H1 (cell line): ENCODE results near the gene GUCA2B. TPM values are rescaled to one million over a fixed set of nuclear protein-coding genes. Genes with fewer than 3 reads are reported as not detected.

Experiments used
- BACH1 ChIP-seq: IDR thresholded peaks from 2 replicates; pipeline ENCODE4 v1.6.1; 2012; ENCODE audit warnings: low read length, improper control_type of control experiment
- CHD1 ChIP-seq: IDR thresholded peaks from 2 replicates; pipeline ENCODE4 v1.6.1; 2012; ENCODE audit warnings: low read depth, low read length, improper control_type of control experiment
- HDAC6 ChIP-seq: IDR thresholded peaks from one replicate; pipeline ENCODE4 v1.7.1; 2012; ENCODE audit warnings: low read depth, mild to moderate bottlenecking, inconsistent platforms, low read length, moderate library complexity
- JUN ChIP-seq: IDR thresholded peaks from 2 replicates; pipeline ENCODE4 v1.6.1; 2011; ENCODE audit warnings: low read depth, mild to moderate bottlenecking, improper control_type of control experiment, low read length
- POU5F1 ChIP-seq: IDR thresholded peaks from 2 replicates; pipeline ENCODE4 v1.6.1; 2011; ENCODE audit warnings: low read depth, mild to moderate bottlenecking, low read length, moderate library complexity
- RBBP5 ChIP-seq: IDR thresholded peaks from 2 replicates; pipeline ENCODE4 v1.7.1; 2012; ENCODE audit warnings: low read depth, mild to moderate bottlenecking, inconsistent platforms, low read length, moderate library complexity, borderline replicate concordance
- RNF2 ChIP-seq: fragments of 200-900, 300-1000 bp; sonication (generic); IDR thresholded peaks from 2 replicates; pipeline ENCODE4 v1.7.1; 2016; ENCODE audit warnings: borderline replicate concordance, low read depth, mild to moderate bottlenecking, antibody characterized with exemption, low read length; ENCODE audit not compliant: poor library complexity, severe bottlenecking; ENCODE audit errors: missing control alignments
- SP1 ChIP-seq: IDR thresholded peaks from 2 replicates; pipeline ENCODE4 v1.6.1; 2011; ENCODE audit warnings: low read depth, low read length
- SP2 ChIP-seq: IDR thresholded peaks from 2 replicates; pipeline ENCODE4 v1.6.1; 2012; ENCODE audit warnings: mild to moderate bottlenecking, low read length, inconsistent platforms
- TBP ChIP-seq: IDR thresholded peaks from 2 replicates; pipeline ENCODE4 v1.6.1; 2011; ENCODE audit warnings: low read depth, low read length, improper control_type of control experiment
- TCF12 ChIP-seq: IDR thresholded peaks from 2 replicates; pipeline ENCODE4 v1.6.1; 2011; ENCODE audit warnings: low read depth, mild to moderate bottlenecking, low read length
- polyA plus RNA-seq, 7 experiments: library from polyadenylated mRNA; depleted of rRNA in 3 of 7; stranded (reverse) in 5 of 7; unstranded in 2 of 7; fragments of >200 nt in 5 of 7; fragments of 200-250 nt in 2 of 7; gene quantifications; 1 replicate in 5 of 7; 2 replicates in 1 of 7; 4 replicates in 1 of 7; pipeline versions ENCODE4 v1.2.1 to v1.2.3, GENCODE V29; 2011 to 2013; ENCODE audit warnings: missing spikeins in 2 of 7, mixed read lengths in 2 of 7
- total RNA-seq: library from RNA; stranded (reverse); fragmentation: NEBNext Ultra II Directional; extraction: Animal tissue kit (Norgen Biotek cat#: 25700); gene quantifications from 2 replicates; pipeline ENCODE4 v1.2.1, GENCODE V29; 2021
- TF ChIP-seq, protein P1 (sequence below): fragments of 300-600 bp; sonication (generic); IDR thresholded peaks from 2 replicates; pipeline ENCODE4 v1.7.1; 2012; ENCODE audit warnings: low read length, moderate library complexity, mild to moderate bottlenecking, inconsistent platforms; ENCODE audit not compliant: insufficient replicate concordance
- TF ChIP-seq, protein P2 (sequence below): IDR thresholded peaks from 2 replicates; pipeline ENCODE4 v1.6.1; 2012; ENCODE audit warnings: inconsistent platforms

The GUCA2B gene
- total and polyA plus RNA-seq, 2 of the 8 experiments (the other 6 are each of a cell fraction or from before 2014, with no cell fraction given): not detected

DNA sequence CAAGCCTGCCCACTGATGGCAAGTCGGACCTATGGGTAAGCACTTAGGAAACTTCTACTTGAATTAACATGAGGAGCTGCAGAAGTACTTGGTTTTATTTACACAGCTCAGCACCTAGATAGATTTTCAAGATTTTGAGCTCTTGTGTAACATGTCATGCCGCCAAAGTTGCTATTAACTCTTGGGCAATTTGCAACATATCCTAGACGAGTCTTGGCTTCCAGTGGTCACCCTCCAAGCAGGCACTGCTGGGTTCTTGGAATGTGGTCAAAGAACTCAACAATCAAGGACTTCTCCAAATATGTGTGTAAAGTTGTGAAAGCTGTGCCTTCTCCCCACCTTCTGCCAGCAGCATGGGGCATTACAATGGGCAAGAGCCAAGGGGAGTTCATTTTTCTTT lies 17.8 kb upstream of the GUCA2B start (continued):
- TF ChIP-seq, protein P1, sequence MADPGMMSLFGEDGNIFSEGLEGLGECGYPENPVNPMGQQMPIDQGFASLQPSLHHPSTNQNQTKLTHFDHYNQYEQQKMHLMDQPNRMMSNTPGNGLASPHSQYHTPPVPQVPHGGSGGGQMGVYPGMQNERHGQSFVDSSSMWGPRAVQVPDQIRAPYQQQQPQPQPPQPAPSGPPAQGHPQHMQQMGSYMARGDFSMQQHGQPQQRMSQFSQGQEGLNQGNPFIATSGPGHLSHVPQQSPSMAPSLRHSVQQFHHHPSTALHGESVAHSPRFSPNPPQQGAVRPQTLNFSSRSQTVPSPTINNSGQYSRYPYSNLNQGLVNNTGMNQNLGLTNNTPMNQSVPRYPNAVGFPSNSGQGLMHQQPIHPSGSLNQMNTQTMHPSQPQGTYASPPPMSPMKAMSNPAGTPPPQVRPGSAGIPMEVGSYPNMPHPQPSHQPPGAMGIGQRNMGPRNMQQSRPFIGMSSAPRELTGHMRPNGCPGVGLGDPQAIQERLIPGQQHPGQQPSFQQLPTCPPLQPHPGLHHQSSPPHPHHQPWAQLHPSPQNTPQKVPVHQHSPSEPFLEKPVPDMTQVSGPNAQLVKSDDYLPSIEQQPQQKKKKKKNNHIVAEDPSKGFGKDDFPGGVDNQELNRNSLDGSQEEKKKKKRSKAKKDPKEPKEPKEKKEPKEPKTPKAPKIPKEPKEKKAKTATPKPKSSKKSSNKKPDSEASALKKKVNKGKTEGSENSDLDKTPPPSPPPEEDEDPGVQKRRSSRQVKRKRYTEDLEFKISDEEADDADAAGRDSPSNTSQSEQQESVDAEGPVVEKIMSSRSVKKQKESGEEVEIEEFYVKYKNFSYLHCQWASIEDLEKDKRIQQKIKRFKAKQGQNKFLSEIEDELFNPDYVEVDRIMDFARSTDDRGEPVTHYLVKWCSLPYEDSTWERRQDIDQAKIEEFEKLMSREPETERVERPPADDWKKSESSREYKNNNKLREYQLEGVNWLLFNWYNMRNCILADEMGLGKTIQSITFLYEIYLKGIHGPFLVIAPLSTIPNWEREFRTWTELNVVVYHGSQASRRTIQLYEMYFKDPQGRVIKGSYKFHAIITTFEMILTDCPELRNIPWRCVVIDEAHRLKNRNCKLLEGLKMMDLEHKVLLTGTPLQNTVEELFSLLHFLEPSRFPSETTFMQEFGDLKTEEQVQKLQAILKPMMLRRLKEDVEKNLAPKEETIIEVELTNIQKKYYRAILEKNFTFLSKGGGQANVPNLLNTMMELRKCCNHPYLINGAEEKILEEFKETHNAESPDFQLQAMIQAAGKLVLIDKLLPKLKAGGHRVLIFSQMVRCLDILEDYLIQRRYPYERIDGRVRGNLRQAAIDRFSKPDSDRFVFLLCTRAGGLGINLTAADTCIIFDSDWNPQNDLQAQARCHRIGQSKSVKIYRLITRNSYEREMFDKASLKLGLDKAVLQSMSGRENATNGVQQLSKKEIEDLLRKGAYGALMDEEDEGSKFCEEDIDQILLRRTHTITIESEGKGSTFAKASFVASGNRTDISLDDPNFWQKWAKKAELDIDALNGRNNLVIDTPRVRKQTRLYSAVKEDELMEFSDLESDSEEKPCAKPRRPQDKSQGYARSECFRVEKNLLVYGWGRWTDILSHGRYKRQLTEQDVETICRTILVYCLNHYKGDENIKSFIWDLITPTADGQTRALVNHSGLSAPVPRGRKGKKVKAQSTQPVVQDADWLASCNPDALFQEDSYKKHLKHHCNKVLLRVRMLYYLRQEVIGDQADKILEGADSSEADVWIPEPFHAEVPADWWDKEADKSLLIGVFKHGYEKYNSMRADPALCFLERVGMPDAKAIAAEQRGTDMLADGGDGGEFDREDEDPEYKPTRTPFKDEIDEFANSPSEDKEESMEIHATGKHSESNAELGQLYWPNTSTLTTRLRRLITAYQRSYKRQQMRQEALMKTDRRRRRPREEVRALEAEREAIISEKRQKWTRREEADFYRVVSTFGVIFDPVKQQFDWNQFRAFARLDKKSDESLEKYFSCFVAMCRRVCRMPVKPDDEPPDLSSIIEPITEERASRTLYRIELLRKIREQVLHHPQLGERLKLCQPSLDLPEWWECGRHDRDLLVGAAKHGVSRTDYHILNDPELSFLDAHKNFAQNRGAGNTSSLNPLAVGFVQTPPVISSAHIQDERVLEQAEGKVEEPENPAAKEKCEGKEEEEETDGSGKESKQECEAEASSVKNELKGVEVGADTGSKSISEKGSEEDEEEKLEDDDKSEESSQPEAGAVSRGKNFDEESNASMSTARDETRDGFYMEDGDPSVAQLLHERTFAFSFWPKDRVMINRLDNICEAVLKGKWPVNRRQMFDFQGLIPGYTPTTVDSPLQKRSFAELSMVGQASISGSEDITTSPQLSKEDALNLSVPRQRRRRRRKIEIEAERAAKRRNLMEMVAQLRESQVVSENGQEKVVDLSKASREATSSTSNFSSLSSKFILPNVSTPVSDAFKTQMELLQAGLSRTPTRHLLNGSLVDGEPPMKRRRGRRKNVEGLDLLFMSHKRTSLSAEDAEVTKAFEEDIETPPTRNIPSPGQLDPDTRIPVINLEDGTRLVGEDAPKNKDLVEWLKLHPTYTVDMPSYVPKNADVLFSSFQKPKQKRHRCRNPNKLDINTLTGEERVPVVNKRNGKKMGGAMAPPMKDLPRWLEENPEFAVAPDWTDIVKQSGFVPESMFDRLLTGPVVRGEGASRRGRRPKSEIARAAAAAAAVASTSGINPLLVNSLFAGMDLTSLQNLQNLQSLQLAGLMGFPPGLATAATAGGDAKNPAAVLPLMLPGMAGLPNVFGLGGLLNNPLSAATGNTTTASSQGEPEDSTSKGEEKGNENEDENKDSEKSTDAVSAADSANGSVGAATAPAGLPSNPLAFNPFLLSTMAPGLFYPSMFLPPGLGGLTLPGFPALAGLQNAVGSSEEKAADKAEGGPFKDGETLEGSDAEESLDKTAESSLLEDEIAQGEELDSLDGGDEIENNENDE: no peak
- TF ChIP-seq TBP: no peak
- no peak for TF ChIP-seq JUN
- no peak for TF ChIP-seq SP2
- no peak for TF ChIP-seq RBBP5
- no peak for TF ChIP-seq HDAC6
- TF ChIP-seq RNF2: no peak
- no peak for TF ChIP-seq POU5F1
- no peak for TF ChIP-seq SP1
- TF ChIP-seq BACH1: no peak
- TF ChIP-seq CHD1: no peak
- TF ChIP-seq, protein P2, sequence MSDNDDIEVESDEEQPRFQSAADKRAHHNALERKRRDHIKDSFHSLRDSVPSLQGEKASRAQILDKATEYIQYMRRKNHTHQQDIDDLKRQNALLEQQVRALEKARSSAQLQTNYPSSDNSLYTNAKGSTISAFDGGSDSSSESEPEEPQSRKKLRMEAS: no peak
- TF ChIP-seq TCF12: no peak
